ENCODE data around the gene SLN.

GRCh38 chr11:107697291-107697690, 14.6 kb downstream of the SLN start:
- no peak for TF ChIP-seq CTCF (conservative IDR thresholded peaks at IDR 0.05 in 1 of 2, IDR thresholded peaks at IDR 0.05 in 1 of 2; ENCODE audit: extremely low read depth in 1 of 2, insufficient read depth in 1 of 2, low read depth in 1 of 2, low read length in 2 of 2)
- no peak for TF ChIP-seq EZH2 (IDR thresholded peaks at IDR 0.05; ENCODE audit: borderline replicate concordance, low read length)
